GM23338 (cell line): ENCODE measurements around the gene ARL11. TPM values are rescaled to one million over a fixed set of nuclear protein-coding genes. Genes with fewer than 3 reads are reported as not detected.

Experiments used
- ATAC-seq: fragments of 200-7000 bp; cut with Tn5 transposase; 3 replicates; pipeline ENCODE4 v1.9.1; 2020
- DNase-seq: peaks from one replicate; pipeline ENCODE4 v3.0.0-alpha.2; 2015; ENCODE audit warnings: low spot score
- H2AFZ ChIP-seq: fragments of 200-600 bp; sonication (generic); 2 replicates; pipeline ENCODE4 v1.8.0; 2016; ENCODE audit warnings: antibody characterized with exemption, mild to moderate bottlenecking, moderate library complexity
- H3F3A ChIP-seq: fragments of 200-600 bp; sonication (generic); replicated peaks from 2 replicates; pipeline ENCODE4 v1.8.0; 2017; ENCODE audit warnings: antibody characterized with exemption, mixed run types, low read depth
- H3K27ac ChIP-seq: fragments of 200-600 bp; sonication (generic); 2 replicates; pipeline ENCODE4 v1.6.1; 2016; ENCODE audit warnings: low read depth
- H3K27me3 ChIP-seq: fragments of 200-600 bp; sonication (generic); 2 replicates; pipeline ENCODE4 v1.8.0; 2016; ENCODE audit warnings: mild to moderate bottlenecking, mixed run types, moderate library complexity; ENCODE audit not compliant: insufficient read depth
- H3K36me3 ChIP-seq: fragments of 200-600 bp; sonication (generic); 2 replicates; pipeline ENCODE4 v1.8.0; 2016; ENCODE audit warnings: mild to moderate bottlenecking; ENCODE audit not compliant: insufficient read depth
- H3K4me1 ChIP-seq: fragments of 200-600 bp; sonication (generic); 2 replicates; pipeline ENCODE4 v1.8.0; 2016; ENCODE audit warnings: mild to moderate bottlenecking, moderate library complexity; ENCODE audit not compliant: insufficient read depth
- H3K4me2 ChIP-seq: fragments of 200-600 bp; sonication (generic); 2 replicates; pipeline ENCODE4 v1.7.1; 2017; ENCODE audit warnings: mixed run types
- H3K4me3 ChIP-seq: fragments of 200-600 bp; sonication (generic); 2 replicates; pipeline ENCODE4 v1.6.1; 2016; ENCODE audit warnings: mixed run types
- H3K79me2 ChIP-seq: fragments of 200-600 bp; sonication (generic); replicated peaks from 2 replicates; pipeline ENCODE4 v1.8.0; 2017; ENCODE audit warnings: mild to moderate bottlenecking; ENCODE audit not compliant: insufficient read depth
- H3K9me2 ChIP-seq: fragments of 200-600 bp; sonication (generic); 2 replicates; pipeline ENCODE4 v1.8.0; 2017; ENCODE audit not compliant: insufficient read depth
- H4K20me1 ChIP-seq: fragments of 200-600 bp; sonication (generic); replicated peaks from 2 replicates; pipeline ENCODE4 v1.8.0; 2017; ENCODE audit warnings: mild to moderate bottlenecking; ENCODE audit not compliant: insufficient read depth
- H3K27ac Mint-ChIP-seq: 2 replicates; pipeline ENCODE4 v1.8.0; 2020; ENCODE audit warnings: inconsistent platforms, mild to moderate bottlenecking, moderate library complexity, mixed read lengths
- H3K27me3 Mint-ChIP-seq: 3 replicates; pipeline ENCODE4 v1.8.0; 2022; ENCODE audit warnings: low read depth, mild to moderate bottlenecking, moderate library complexity, mixed read lengths, inconsistent platforms; ENCODE audit not compliant: insufficient read depth, poor library complexity
- H3K36me3 Mint-ChIP-seq: 3 replicates; pipeline ENCODE4 v1.8.0; 2021; ENCODE audit warnings: low read depth, mild to moderate bottlenecking, inconsistent platforms, moderate library complexity, mixed read lengths
- H3K4me1 Mint-ChIP-seq: 3 replicates; pipeline ENCODE4 v1.8.0; 2020; ENCODE audit warnings: mild to moderate bottlenecking, inconsistent platforms, mixed read lengths
- H3K4me3 Mint-ChIP-seq: 3 replicates; pipeline ENCODE4 v1.8.0; 2021; ENCODE audit warnings: moderate library complexity, mild to moderate bottlenecking, inconsistent platforms, mixed read lengths
- H3K9me3 Mint-ChIP-seq: 3 replicates; pipeline ENCODE4 v1.8.0; 2020; ENCODE audit warnings: moderate library complexity, mild to moderate bottlenecking, inconsistent platforms, mixed read lengths
- CREB1 ChIP-seq: fragments of 250-450 bp; sonication (Bioruptor Pico); IDR thresholded peaks from 2 replicates; pipeline ENCODE4 v1.5.0; 2020; ENCODE audit warnings: low read depth, mild to moderate bottlenecking, moderate library complexity
- CTCF ChIP-seq, 2 experiments: fragments of 200-600 bp in 1 of 2; sonication (generic) in 1 of 2; conservative IDR thresholded peaks; 2 replicates each; pipeline versions ENCODE4 v1.5.1 to v1.6.1; 2016 to 2017; ENCODE audit warnings: antibody characterized with exemption in 2 of 2, low read depth in 2 of 2, mild to moderate bottlenecking in 2 of 2, moderate library complexity in 1 of 2
- EZH2 ChIP-seq: fragments of 200-600 bp; sonication (generic); IDR thresholded peaks from one replicate; pipeline ENCODE4 v1.8.0; 2017; ENCODE audit warnings: antibody characterized with exemption, mild to moderate bottlenecking, low read depth; ENCODE audit not compliant: unreplicated experiment
- EZH2phosphoT487 ChIP-seq: fragments of 200-600 bp; sonication (generic); IDR thresholded peaks from one replicate; pipeline ENCODE4 v1.8.1; 2018; ENCODE audit warnings: antibody characterized with exemption; ENCODE audit not compliant: unreplicated experiment
- JUNB ChIP-seq: IDR thresholded peaks from one replicate; pipeline ENCODE4 v1.6.1; 2016; ENCODE audit warnings: antibody characterized with exemption; ENCODE audit not compliant: unreplicated experiment
- NANOG ChIP-seq: IDR thresholded peaks from 2 replicates; pipeline ENCODE4 v1.6.1; 2016; ENCODE audit warnings: antibody characterized with exemption, borderline replicate concordance
- POLR2AphosphoS5 ChIP-seq: IDR thresholded peaks from 2 replicates; pipeline ENCODE4 v1.6.1; 2016; ENCODE audit warnings: antibody characterized with exemption, low read depth
- REST ChIP-seq: IDR thresholded peaks from one replicate; pipeline ENCODE4 v1.6.1; 2018; ENCODE audit warnings: antibody characterized with exemption; ENCODE audit not compliant: unreplicated experiment
- STAT1 ChIP-seq: IDR thresholded peaks from one replicate; pipeline ENCODE4 v1.6.1; 2016; ENCODE audit warnings: antibody characterized with exemption; ENCODE audit not compliant: unreplicated experiment
- ZNF114 ChIP-seq: fragments of 250-450 bp; sonication (Bioruptor Pico); IDR thresholded peaks from 2 replicates; pipeline ENCODE4 v1.5.0; 2020; ENCODE audit warnings: mild to moderate bottlenecking, moderate library complexity
- ZNF331 ChIP-seq: fragments of 250-450 bp; sonication (Bioruptor Pico); IDR thresholded peaks from 2 replicates; pipeline ENCODE4 v1.5.0; 2020; ENCODE audit warnings: low read depth, mild to moderate bottlenecking, moderate library complexity
- polyA plus RNA-seq: library from polyadenylated mRNA; unstranded; fragments of >200 nt; fragmentation: Nextera tagmentation; extraction: Ambion mirVana; gene quantifications from 2 replicates; pipeline ENCODE4 v1.2.1, GENCODE V29; 2016
- total RNA-seq: library from RNA; depleted of rRNA; stranded (reverse); fragments of >200 nt; shearing (Covaris generic); gene quantifications from 2 replicates; pipeline ENCODE4 v1.2.3, GENCODE V29; 2014

Gene ARL11
- total and polyA plus RNA-seq, 2 experiments from 2014 or later: 0.32 to 0.52 TPM

- Mint-ChIP-seq H3K4me1 (peaks cover 18% of the 10 kb centered on the region), H3K27me3 (peaks cover 1% of the 10 kb centered on the region), H3K4me3 (peak overlapping the region; percentile 57), H3K36me3 (0 out of 3 replicates have a peak, but pooled peaks cover 4% of the 10 kb centered on the region), H3K27ac (0 out of 2 replicates have a peak overlapping the region, but pooled peaks have one; percentile 36), H3K9me3 (no peaks in the 10 kb centered on the region)
- Histone ChIP-seq H3K9me2 (peaks cover 6% of the 10 kb centered on the region; the same call in 1 of the 2 replicates), H3K27me3 (no peaks in the 10 kb centered on the region), H2AFZ (no peak overlapping the region), H3F3A (0 out of 2 replicates have a peak, but pooled peaks cover 6% of the 10 kb centered on the region), H3K79me2 (no peaks in the 10 kb centered on the region), H3K27ac (peak overlapping the region; percentile 41; the same call in 1 of the 2 replicates), H4K20me1 (no peaks in the 10 kb centered on the region), H3K4me3 (peak overlapping the region; percentile 44), H3K4me1 (peaks cover 7% of the 10 kb centered on the region; the same call in 1 of the 2 replicates), H3K4me2 (peak overlapping the region; percentile 42), H3K36me3 (no peaks in the 10 kb centered on the region)
- ATAC-seq (peak; percentile 85), DNase-seq (peak; percentile 89)
- TF ChIP-seq POLR2AphosphoS5: 0 out of 2 replicates have a peak, but pooled peaks have one; percentile 21
- peak; percentile 57; the same call in 1 of the 2 replicates for TF ChIP-seq CREB1
- TF ChIP-seq ZNF331 (CRISPR knock-in tag): no peak
- no peak for TF ChIP-seq JUNB
Observed at GRCh38 chr13:49635599-49636433, 7.5 kb downstream of the ARL11 start.

DNA sequence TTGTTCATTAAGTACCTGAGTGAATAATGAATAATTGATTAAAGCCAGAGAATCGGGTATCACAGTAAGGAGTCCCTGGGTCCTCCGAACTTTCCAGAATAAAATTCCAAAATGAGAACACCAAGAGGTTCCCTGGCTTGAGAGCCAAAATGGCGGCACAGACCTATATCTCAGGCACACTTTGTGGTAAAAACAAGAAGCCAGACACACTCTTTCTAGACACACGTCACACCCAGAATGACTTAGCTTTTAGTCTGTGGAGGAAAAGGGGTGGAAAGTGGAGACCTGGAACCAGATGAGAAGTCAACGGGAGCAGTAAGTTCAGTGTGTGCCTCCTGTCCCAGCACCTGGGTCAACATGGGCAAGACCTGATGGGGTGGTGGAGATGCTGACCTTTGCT, 8.4 kb downstream of the ARL11 start:
- no peaks in the 10 kb centered on the region for H4K20me1 ChIP-seq
- H3K4me3 Mint-ChIP-seq: peak overlapping the region; percentile 57; the same call in 1 of the 3 replicates
- peaks cover 14% of the 10 kb centered on the region; the same call in 1 of the 2 replicates for H3K4me1 ChIP-seq
- H3F3A ChIP-seq: 0 out of 2 replicates have a peak, but pooled peaks cover 6% of the 10 kb centered on the region
- H3K27me3 ChIP-seq: no peaks in the 10 kb centered on the region
- H3K4me1 Mint-ChIP-seq: peaks cover 23% of the 10 kb centered on the region
- 0 out of 3 replicates have a peak, but pooled peaks cover 4% of the 10 kb centered on the region for H3K36me3 Mint-ChIP-seq
- H3K4me2 ChIP-seq: peak overlapping the region; percentile 42
- no peaks in the 10 kb centered on the region for H3K79me2 ChIP-seq
- H3K4me3 ChIP-seq: peak overlapping the region; percentile 44; the same call in 1 of the 2 replicates
- no peak for DNase-seq
- no peak overlapping the region for H3K27ac Mint-ChIP-seq
- no peak overlapping the region for H2AFZ ChIP-seq
- peaks cover 1% of the 10 kb centered on the region for H3K27me3 Mint-ChIP-seq
- peak overlapping the region; percentile 41; the same call in 1 of the 2 replicates for H3K27ac ChIP-seq
- no peaks in the 10 kb centered on the region for H3K36me3 ChIP-seq
- no peak for ATAC-seq
- H3K9me2 ChIP-seq: peaks cover 7% of the 10 kb centered on the region; the same call in 1 of the 2 replicates
- no peaks in the 10 kb centered on the region for H3K9me3 Mint-ChIP-seq
- TF ChIP-seq ZNF331 (CRISPR knock-in tag) (no peak), JUNB (no peak), REST (no peak), EZH2phosphoT487 (no peak), CTCF (conservative IDR thresholded peaks at IDR 0.05; ENCODE audit: low read depth in 2 of 2) (no peak), ZNF114 (CRISPR knock-in tag) (no peak), POLR2AphosphoS5 (no peak), EZH2 (no peak), STAT1 (no peak), NANOG (no peak)
